Fibroblast of gingiva (primary cell): ENCODE data around the gene EVC.
"Not testable (repeated sequence)": the region's sequence is repeated elsewhere in the genome, so short reads cannot be mapped to it uniquely, and the experiment has no call there.

Source experiments
- DNase-seq: peaks from one replicate; pipeline ENCODE4 v3.0.0-alpha.2; 2011; ENCODE audit warnings: low read depth

EVC gene

GRCh38 chr4:5785806-5786680 is 75.0 kb downstream of the EVC start:
- peak; percentile 74 for DNase-seq

- no peak for DNase-seq
Measured at GRCh38 chr4:5787311-5787710, 76.3 kb downstream of the EVC start.

GRCh38 chr4:5788144-5788543 is 77.1 kb downstream of the EVC start:
- DNase-seq: no peak

- no peak for DNase-seq
Measured at GRCh38 chr4:5789141-5789540, 78.1 kb downstream of the EVC start.

- DNase-seq: no peak
Measured at GRCh38 chr4:5790546-5790857, 79.5 kb downstream of the EVC start.

- DNase-seq: no peak
Measured at GRCh38 chr4:5791654-5792053, 80.7 kb downstream of the EVC start.

- no peak for DNase-seq
Measured at GRCh38 chr4:5793514-5793913, 82.5 kb downstream of the EVC start.

- DNase-seq: no peak
Measured at GRCh38 chr4:5795580-5795979, 84.6 kb downstream of the EVC start.

GRCh38 chr4:5796976-5797375 is 86.0 kb downstream of the EVC start:
- no peak for DNase-seq

- no peak for DNase-seq
Measured at GRCh38 chr4:5797866-5798265, 86.9 kb downstream of the EVC start.

GRCh38 chr4:5798462-5798861 is 87.5 kb downstream of the EVC start:
- peak; percentile 7 for DNase-seq

GRCh38 chr4:5798946-5799345 is 87.9 kb downstream of the EVC start:
- DNase-seq: no peak

- DNase-seq: no peak
Measured at GRCh38 chr4:5799406-5799805, 88.4 kb downstream of the EVC start.

- no peak for DNase-seq
Measured at GRCh38 chr4:5800496-5800895, 89.5 kb downstream of the EVC start.

- DNase-seq: no peak
Measured at GRCh38 chr4:5801696-5802095, 90.7 kb downstream of the EVC start.

GRCh38 chr4:5802565-5802964 is 91.6 kb downstream of the EVC start:
- DNase-seq: no peak

GRCh38 chr4:5804656-5805055 is 93.7 kb downstream of the EVC start:
- DNase-seq: no peak

GRCh38 chr4:5805270-5805669 is 94.3 kb downstream of the EVC start:
- no peak for DNase-seq

- no peak for DNase-seq
Measured at GRCh38 chr4:5808081-5808741, 97.2 kb downstream of the EVC start.

GRCh38 chr4:5809216-5809776 is 98.3 kb downstream of the EVC start:
- no peak for DNase-seq

- no peak for DNase-seq
Measured at GRCh38 chr4:5810151-5810550, 99.2 kb downstream of the EVC start.

- no peak for DNase-seq
Measured at GRCh38 chr4:5810770-5811430, 99.9 kb downstream of the EVC start.

- DNase-seq: not testable (repeated sequence)
Measured at GRCh38 chr4:5812057-5812456, 101.1 kb downstream of the EVC start.
